Transverse colon (tissue), 4 donors: Measurements from ENCODE around the gene KLF11. TPM values are rescaled to one million over a fixed set of nuclear protein-coding genes. Genes with fewer than 3 reads are reported as not detected.

ENCODE experiments used
- DNase-seq: peaks from one replicate; pipeline ENCODE4 v3.0.0-alpha.2; 2019
- H3K27ac ChIP-seq, 4 donors: fragments of 200-600 bp; sonication (generic); 2 replicates each; pipeline ENCODE4 v1.5.1; 2016 to 2018; ENCODE audit warnings: inconsistent platforms in 4 of 4
- H3K27me3 ChIP-seq: fragments of 200-600 bp; sonication (generic); 2 replicates; pipeline ENCODE4 v1.5.1; 2017; ENCODE audit warnings: inconsistent platforms
- H3K36me3 ChIP-seq, 4 donors: fragments of 200-600 bp; sonication (generic); 2 replicates each; pipeline ENCODE4 v1.5.1; 2017 to 2019; ENCODE audit warnings: inconsistent platforms in 4 of 4
- H3K4me1 ChIP-seq, 4 donors: fragments of 200-600 bp; sonication (generic); 2 replicates each; pipeline ENCODE4 v1.5.1; 2017 to 2020; ENCODE audit warnings: inconsistent platforms in 4 of 4
- H3K4me3 ChIP-seq, 4 donors: fragments of 200-600 bp; sonication (generic); 1 replicate in 1 of 4; 2 replicates in 3 of 4; pipeline versions ENCODE4 v1.5.1 to v1.6.1; 2017 to 2019; ENCODE audit warnings: inconsistent platforms in 4 of 4
- H3K9me3 ChIP-seq, 2 donors: fragments of 200-600 bp; sonication (generic); 2 replicates each; pipeline ENCODE4 v1.5.1; 2017 to 2019; ENCODE audit warnings: inconsistent platforms in 2 of 2
- EP300 ChIP-seq: sonication (generic); formaldehyde crosslinking; IDR thresholded peaks from one replicate; pipeline ENCODE4 v1.6.1; 2017; ENCODE audit warnings: antibody characterized with exemption, low read depth
- POLR2A ChIP-seq: fragments of 450-650 bp; IDR thresholded peaks from one replicate; pipeline ENCODE4 v1.6.1; 2016; ENCODE audit warnings: antibody characterized with exemption, mild to moderate bottlenecking, moderate library complexity
- POLR2AphosphoS5 ChIP-seq, 3 donors: sonication (generic); formaldehyde crosslinking; IDR thresholded peaks; one replicate each; pipeline ENCODE4 v1.6.1; 2016; ENCODE audit warnings: antibody characterized with exemption in 3 of 3
- WGBS, 2 donors: methylation state at CpG; one replicate each; pipeline ENCODE4 v1.1.5; 2018; ENCODE audit warnings: low coverage in 1 of 2; 5-methylcytosine and 5-hydroxymethylcytosine counted together
- in situ Hi-C, 4 donors: fragments of 200-750 bp; cut with MboI; loops; one replicate each; pipeline versions ENCODE4 v1.15.0 to v1.15.1; 2017; ENCODE audit warnings: low sequenced_read_pairs in 3 of 4, low pct_ligation_motif_present in 1 of 4, low pct_unique_long_range_greater_than_20kb in 1 of 4
- intact Hi-C: fragments of 100-400 bp; cut with DNase I; formaldehyde crosslinking; loops from one replicate; pipeline ENCODE4 v1.15.1; 2023; ENCODE audit warnings: low total_unique reads
- total RNA-seq, 4 donors: library from RNA; depleted of rRNA; stranded (reverse); fragments of >200 nt; gene quantifications; one replicate each; pipeline ENCODE4 v1.1.0, GENCODE V29; 2016
- TF ChIP-seq, protein P1 (sequence below), 5 experiments: fragments of 200-600 bp in 3 of 5; fragments of 450-650 bp in 2 of 5; sonication (generic) in 3 of 5; IDR thresholded peaks; 1 replicate in 2 of 5; 2 replicates in 3 of 5; pipeline ENCODE4 v1.5.1; 2016 to 2017; ENCODE audit warnings: antibody characterized with exemption in 5 of 5, inconsistent platforms in 3 of 5, mild to moderate bottlenecking in 2 of 5, moderate library complexity in 1 of 5

KLF11 gene
- total RNA-seq, 4 donors from 2014 or later, result 6.6 to 17.0 (median 10.5) TPM

DNA sequence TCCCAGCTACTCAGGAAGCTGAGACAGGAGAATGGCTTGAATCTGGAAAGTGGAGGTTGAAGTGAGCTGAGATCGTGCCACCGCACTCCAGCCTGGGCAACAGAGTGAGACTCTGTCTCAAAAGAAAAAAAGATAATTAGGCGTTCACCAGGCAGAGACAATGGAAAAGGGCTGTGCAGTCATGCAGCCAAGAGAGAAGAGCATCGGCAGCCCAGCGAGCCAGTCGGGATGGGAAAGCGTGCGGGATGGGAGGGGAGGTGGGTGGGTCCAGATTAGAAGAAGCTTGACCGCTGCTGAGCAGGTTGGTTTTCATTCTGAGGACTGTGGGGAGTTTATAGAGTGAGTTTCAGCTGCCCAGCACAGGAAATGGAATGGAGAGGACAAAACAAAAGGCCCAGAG is 51.8 kb downstream of the KLF11 start:
- no peak for DNase-seq
- Histone ChIP-seq H3K9me3 (no peaks in the 10 kb centered on the region), H3K4me3 (no peak overlapping the region), H3K4me1 (peaks cover 0 to 14% (median 5%) of the 10 kb centered on the region in 4 donors), H3K27me3 (peaks cover 21% of the 10 kb centered on the region), H3K36me3 (no peaks in the 10 kb centered on the region), H3K27ac (no peak overlapping the region)
- WGBS, 2 donors, result 80 to 86% methylated on average over 1 to 9 of the region's 9 CpGs
- TF ChIP-seq POLR2AphosphoS5 (IDR thresholded peaks at IDR 0.05) (no peak), POLR2A (no peak), EP300 (no peak)
- TF ChIP-seq, protein P1, sequence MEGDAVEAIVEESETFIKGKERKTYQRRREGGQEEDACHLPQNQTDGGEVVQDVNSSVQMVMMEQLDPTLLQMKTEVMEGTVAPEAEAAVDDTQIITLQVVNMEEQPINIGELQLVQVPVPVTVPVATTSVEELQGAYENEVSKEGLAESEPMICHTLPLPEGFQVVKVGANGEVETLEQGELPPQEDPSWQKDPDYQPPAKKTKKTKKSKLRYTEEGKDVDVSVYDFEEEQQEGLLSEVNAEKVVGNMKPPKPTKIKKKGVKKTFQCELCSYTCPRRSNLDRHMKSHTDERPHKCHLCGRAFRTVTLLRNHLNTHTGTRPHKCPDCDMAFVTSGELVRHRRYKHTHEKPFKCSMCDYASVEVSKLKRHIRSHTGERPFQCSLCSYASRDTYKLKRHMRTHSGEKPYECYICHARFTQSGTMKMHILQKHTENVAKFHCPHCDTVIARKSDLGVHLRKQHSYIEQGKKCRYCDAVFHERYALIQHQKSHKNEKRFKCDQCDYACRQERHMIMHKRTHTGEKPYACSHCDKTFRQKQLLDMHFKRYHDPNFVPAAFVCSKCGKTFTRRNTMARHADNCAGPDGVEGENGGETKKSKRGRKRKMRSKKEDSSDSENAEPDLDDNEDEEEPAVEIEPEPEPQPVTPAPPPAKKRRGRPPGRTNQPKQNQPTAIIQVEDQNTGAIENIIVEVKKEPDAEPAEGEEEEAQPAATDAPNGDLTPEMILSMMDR (IDR thresholded peaks at IDR 0.05), result no peak
- in situ Hi-C loops (loop anchor here in 1 of 4 donors (25.0 kb wide), 1 partner anchor 567 kb away; no protein-coding TSS in a partner anchor), intact Hi-C loops (no loop called here)

DNA sequence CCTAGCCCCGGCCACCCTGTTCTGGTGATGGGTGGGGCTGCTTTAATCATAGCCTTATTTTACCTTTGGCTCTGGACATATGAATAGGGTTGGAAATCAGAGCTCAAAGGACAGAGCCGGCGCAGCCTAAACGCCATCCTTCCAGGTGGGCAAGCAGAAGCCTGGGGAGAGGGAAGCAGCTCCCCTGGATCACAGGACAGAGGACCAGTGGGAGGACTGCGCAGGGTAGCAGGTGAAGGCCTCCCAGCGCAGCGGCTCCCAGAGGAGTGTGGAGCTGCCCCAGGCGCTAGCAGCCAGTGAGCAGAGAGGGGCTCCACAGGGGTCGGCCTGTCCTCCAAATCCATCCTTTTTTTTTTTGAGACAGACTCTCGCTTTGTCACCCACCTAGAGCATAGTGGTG is 53.3 kb downstream of the KLF11 start:
- Histone ChIP-seq H3K9me3 (no peaks in the 10 kb centered on the region), H3K4me1 (peaks cover 0 to 8% (median 0%) of the 10 kb centered on the region in 4 donors), H3K4me3 (no peak overlapping the region), H3K36me3 (no peaks in the 10 kb centered on the region), H3K27ac (no peak overlapping the region), H3K27me3 (peaks cover 9% of the 10 kb centered on the region)
- TF ChIP-seq, protein P1 (IDR thresholded peaks at IDR 0.05), result no peak
- no peak for TF ChIP-seq POLR2AphosphoS5 (IDR thresholded peaks at IDR 0.05)
- 87 to 92% methylated on average over 6 to 10 of the region's 10 CpGs for WGBS, 2 donors
- DNase-seq, result no peak
- in situ Hi-C loops, result loop anchor here in 1 of 4 donors (25.0 kb wide), 1 partner anchor 566 kb away; no protein-coding TSS in a partner anchor
- intact Hi-C loops, result loop anchor here (1.0 kb wide), 1 partner anchor 282 kb away; no protein-coding TSS in a partner anchor

DNA sequence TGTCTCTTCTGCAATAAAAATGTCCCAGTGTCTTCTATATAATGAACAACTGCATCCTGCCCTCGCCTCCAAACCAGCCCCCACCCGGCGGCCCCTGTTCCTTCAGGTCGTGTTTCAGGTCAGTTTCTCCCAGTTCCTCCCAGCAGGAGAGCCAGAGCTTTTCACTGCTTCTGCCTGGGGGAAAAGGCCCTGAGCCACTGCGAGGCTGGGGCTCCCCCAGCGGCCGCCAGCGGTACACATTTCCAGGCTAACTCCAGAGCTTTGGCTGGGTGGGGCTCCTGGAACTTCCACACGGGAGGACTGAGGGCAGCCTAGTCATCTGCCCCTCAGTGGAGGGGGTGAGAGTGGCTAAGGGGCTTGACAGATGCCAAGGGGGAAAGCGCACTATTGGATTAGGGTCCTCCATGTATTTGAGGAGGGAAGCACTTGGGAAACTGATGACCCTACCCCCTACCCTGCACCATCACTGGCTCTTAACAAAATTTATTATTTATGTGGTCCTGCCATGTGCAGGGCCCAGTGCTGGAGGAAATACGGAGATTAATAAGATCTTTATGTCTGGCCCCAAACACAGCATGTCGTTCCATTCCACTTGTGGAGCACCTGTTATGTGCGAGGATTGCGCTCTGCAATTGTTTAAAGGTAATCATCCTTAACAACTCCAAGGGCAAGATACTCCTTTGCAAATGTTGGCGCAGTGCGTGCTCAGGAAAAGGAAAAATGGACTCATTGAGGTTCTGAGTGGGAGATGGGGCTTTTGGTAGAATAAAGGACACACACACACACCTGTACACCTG is 54.2 kb downstream of the KLF11 start:
- Histone ChIP-seq H3K27me3 (peaks cover 6% of the 10 kb centered on the region), H3K9me3 (no peaks in the 10 kb centered on the region), H3K27ac (no peak overlapping the region), H3K36me3 (no peaks in the 10 kb centered on the region), H3K4me1 (peaks cover 0 to 8% (median 0%) of the 10 kb centered on the region in 4 donors), H3K4me3 (no peak overlapping the region)
- in situ Hi-C loops, result loop anchor here in 1 of 4 donors (25.0 kb wide), 1 partner anchor 565 kb away; no protein-coding TSS in a partner anchor
- 20 to 34% methylated on average over 1 to 16 of the region's 16 CpGs for WGBS, 2 donors
- TF ChIP-seq EP300, result no peak
- TF ChIP-seq, protein P1 (IDR thresholded peaks at IDR 0.05), result peak; percentile 86 to 95 (median 89)
- peak; percentile 75 for DNase-seq
- intact Hi-C loops, result loop anchor here (1.0 kb wide), 1 partner anchor 283 kb away; no protein-coding TSS in a partner anchor

DNA sequence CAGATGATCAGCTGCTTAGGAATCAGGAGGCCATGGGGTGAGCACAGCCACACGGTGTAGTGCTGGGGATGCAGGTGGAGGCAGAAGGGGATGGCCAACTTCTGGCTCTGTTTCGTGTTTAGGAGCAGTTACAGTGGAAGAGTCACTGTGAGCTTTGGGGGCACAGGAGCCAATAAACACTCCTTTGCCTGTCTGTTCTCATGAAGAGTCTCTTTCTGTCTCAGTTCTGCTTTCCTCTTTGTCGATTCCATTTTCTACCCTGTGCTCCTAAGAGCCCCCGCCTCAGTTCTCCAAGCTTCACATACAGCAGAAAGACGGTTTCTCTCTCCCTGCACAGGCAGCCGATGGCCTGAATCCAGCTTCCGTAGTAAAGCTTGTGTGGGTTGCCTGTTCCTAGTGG is 58.1 kb downstream of the KLF11 start:
- TF ChIP-seq POLR2A (no peak), POLR2AphosphoS5 (IDR thresholded peaks at IDR 0.05) (no peak), EP300 (no peak)
- TF ChIP-seq, protein P1 (IDR thresholded peaks at IDR 0.05), result no peak
- intact Hi-C loops, result no loop called here

More for the DNA sequence above, 58.1 kb downstream of the KLF11 start:
- in situ Hi-C loops, result loop anchor here in 1 of 4 donors (25.0 kb wide), 1 partner anchor 561 kb away; no protein-coding TSS in a partner anchor
- H3K27me3 ChIP-seq, result no peaks in the 10 kb centered on the region
- H3K9me3 ChIP-seq, result no peaks in the 10 kb centered on the region
- no peaks in the 10 kb centered on the region for H3K36me3 ChIP-seq
- WGBS, 2 donors, result 73 to 81% methylated on average over 6 to 7 of the region's 7 CpGs
- no peak for DNase-seq
- peaks cover 0 to 8% (median 0%) of the 10 kb centered on the region in 4 donors for H3K4me1 ChIP-seq
- H3K4me3 ChIP-seq, result no peak overlapping the region
- H3K27ac ChIP-seq, result no peak overlapping the region
